Naive thymus-derived CD8-positive, alpha-beta T cell (primary cell): ENCODE measurements around the gene ZNF785. TPM values are rescaled to one million over a fixed set of nuclear protein-coding genes. Genes with fewer than 3 reads are reported as not detected.
"Not testable (repeated sequence)": the region's sequence is repeated elsewhere in the genome, so short reads cannot be mapped to it uniquely, and the experiment has no call there.

Experiments
- ATAC-seq, 2 donors: fragments of 150-1000 bp; cut with Tn5 transposase in 1 of 2; sonication (Bioruptor Pico), chemical (Tn5 transposase) in 1 of 2; 1 replicate in 1 of 2; 2 replicates in 1 of 2; pipeline ENCODE4 v1.10.0; 2021; ENCODE audit warnings: mild to moderate bottlenecking in 2 of 2, moderate library complexity in 2 of 2
- POLR2A ChIA-PET: fragments of 350-600 bp; sonication (Branson Sonifier 250); formaldehyde crosslinking; loops from one replicate; lab custom pipeline; 2021; ENCODE audit warnings: antibody characterized with exemption; lab: Charles Lee
- DNase-seq, 10 donors: peaks; one replicate each; pipeline versions ENCODE4 v3.0.0 to v3.0.0-alpha.2; 2020 to 2022
- H3K27ac Mint-ChIP-seq, 10 donors: one replicate each; pipeline ENCODE4 v1.8.0; 2020 to 2022; ENCODE audit warnings: mild to moderate bottlenecking in 10 of 10, mixed read lengths in 10 of 10, moderate library complexity in 4 of 10, inconsistent platforms in 1 of 10
- H3K27me3 Mint-ChIP-seq, 5 donors: one replicate each; pipeline ENCODE4 v1.8.0; 2021 to 2022; ENCODE audit warnings: mixed read lengths in 5 of 5
- H3K36me3 Mint-ChIP-seq, 3 donors: one replicate each; pipeline ENCODE4 v1.8.0; 2020 to 2022; ENCODE audit warnings: mixed read lengths in 3 of 3, mild to moderate bottlenecking in 2 of 3, inconsistent platforms in 1 of 3
- H3K4me1 Mint-ChIP-seq, 4 donors: one replicate each; pipeline ENCODE4 v1.8.0; 2021 to 2022; ENCODE audit warnings: mixed read lengths in 4 of 4
- H3K4me3 Mint-ChIP-seq, 10 donors: one replicate each; pipeline ENCODE4 v1.8.0; 2020 to 2022; ENCODE audit warnings: mild to moderate bottlenecking in 10 of 10, mixed read lengths in 10 of 10, moderate library complexity in 6 of 10, inconsistent platforms in 1 of 10
- H3K9me3 Mint-ChIP-seq, 9 donors: one replicate each; pipeline ENCODE4 v1.8.0; 2020 to 2022; ENCODE audit warnings: mixed read lengths in 9 of 9, mild to moderate bottlenecking in 3 of 9, inconsistent platforms in 1 of 9, moderate library complexity in 1 of 9
- polyA plus RNA-seq, 3 donors: library from polyadenylated mRNA; unstranded; fragments of 300-500 nt; fragmentation: Illumina TruSeq; gene quantifications; one replicate each; pipeline ENCODE4 v1.2.3, GENCODE V29; 2021
- total RNA-seq, 8 experiments: library from RNA in 2 of 8; stranded (reverse) in 2 of 8; gene quantifications; one replicate each; pipeline ENCODE4 v1.2.3 and lab custom pipeline; 2021 to 2026

ZNF785 gene
- total and polyA plus RNA-seq, 5 experiments from 2014 or later = 1.6 to 23.3 (median 3.5) TPM

- ATAC-seq = no peak
- Mint-ChIP-seq H3K27me3 (no peaks in the 10 kb centered on the region), H3K9me3 (no peaks in the 10 kb centered on the region), H3K27ac (no peak overlapping the region), H3K4me1 (peaks cover 0 to 16% (median 2%) of the 10 kb centered on the region in 4 donors), H3K36me3 (peaks cover 0 to 33% (median 0%) of the 10 kb centered on the region in 3 donors), H3K4me3 (no peak overlapping the region)
- no peak for DNase-seq
- POLR2A ChIA-PET = interaction anchor here (1.8 kb wide), 1 partner anchor 10 kb away, joined by 10 read pairs; the partner anchor contains the start of gene ZNF689
Measured at GRCh38 chr16:30600215-30600614, 14.7 kb upstream of the ZNF785 start.

GRCh38 chr16:30592871-30593270, 7.4 kb upstream of the ZNF785 start:
- POLR2A ChIA-PET = interaction anchor here (1.5 kb wide), 1 partner anchor 58 kb away, joined by 5 read pairs; the partner anchor contains the start of gene ZNF747
- no peak overlapping the region for H3K27ac Mint-ChIP-seq
- H3K36me3 Mint-ChIP-seq = no peaks in the 10 kb centered on the region
- H3K9me3 Mint-ChIP-seq = no peaks in the 10 kb centered on the region
- H3K27me3 Mint-ChIP-seq = no peaks in the 10 kb centered on the region
- ATAC-seq (no peak), DNase-seq (no peak)
- no peaks in the 10 kb centered on the region for H3K4me1 Mint-ChIP-seq
- H3K4me3 Mint-ChIP-seq = no peak overlapping the region

- H3K4me1 Mint-ChIP-seq = peaks cover 0 to 14% (median 7%) of the 10 kb centered on the region in 4 donors
- ATAC-seq, H3K27me3 Mint-ChIP-seq, H3K4me3 Mint-ChIP-seq, H3K9me3 Mint-ChIP-seq, DNase-seq, H3K36me3 Mint-ChIP-seq: not testable (repeated sequence)
- peak overlapping the region in 1 of 10 donors; percentile 8 for H3K27ac Mint-ChIP-seq
- POLR2A ChIA-PET = interaction anchor here (1.1 kb wide), 1 partner anchor 12 kb away, joined by 4 read pairs; no protein-coding TSS in a partner anchor
Measured at GRCh38 chr16:30590869-30591268, 5.4 kb upstream of the ZNF785 start.

- H3K27ac Mint-ChIP-seq, H3K36me3 Mint-ChIP-seq, DNase-seq: not testable (repeated sequence)
Measured at GRCh38 chr16:30589582-30589981, 4.1 kb upstream of the ZNF785 start.

GRCh38 chr16:30588651-30589050, 3.2 kb upstream of the ZNF785 start:
- DNase-seq (no peak), ATAC-seq (no peak)
- POLR2A ChIA-PET = interaction anchor here (0.5 to 1.6 kb wide), 4 partner anchors 16 to 309 kb away, joined by 3 to 6 read pairs (median 4); no protein-coding TSS in a partner anchor
- Mint-ChIP-seq H3K4me3 (no peak overlapping the region), H3K27ac (no peak overlapping the region), H3K27me3 (peaks cover 0 to 1% (median 0%) of the 10 kb centered on the region in 5 donors), H3K36me3 (no peaks in the 10 kb centered on the region), H3K9me3 (no peaks in the 10 kb centered on the region), H3K4me1 (peaks cover 5 to 29% (median 20%) of the 10 kb centered on the region in 4 donors)

More at GRCh38 chr16:30589582-30589981, 4.1 kb upstream of the ZNF785 start:
- peaks cover 5 to 24% (median 16%) of the 10 kb centered on the region in 4 donors for H3K4me1 Mint-ChIP-seq
- POLR2A ChIA-PET, H3K27me3 Mint-ChIP-seq, H3K9me3 Mint-ChIP-seq, H3K4me3 Mint-ChIP-seq, ATAC-seq: not testable (repeated sequence)

GRCh38 chr16:30585022-30585399, 486 bp downstream of the ZNF785 start:
- peaks cover 0 to 16% (median 4%) of the 10 kb centered on the region in 3 donors for H3K36me3 Mint-ChIP-seq
- DNase-seq = no peak
- H3K4me3 Mint-ChIP-seq = peak overlapping the region; percentile 82 to 96 (median 90)
- peaks cover 0 to 1% (median 0%) of the 10 kb centered on the region in 5 donors for H3K27me3 Mint-ChIP-seq
- ATAC-seq = peak; percentile 12 to 23
- no peaks in the 10 kb centered on the region for H3K9me3 Mint-ChIP-seq
- H3K4me1 Mint-ChIP-seq = peaks cover 9 to 48% (median 28%) of the 10 kb centered on the region in 4 donors
- POLR2A ChIA-PET = interaction anchor here (0.5 to 2.7 kb wide), 11 partner anchors 13 to 167 kb away, joined by 3 to 38 read pairs (median 6); partner anchors contain the start of genes FBRS, PRR14, ZNF688 and ZNF689
- H3K27ac Mint-ChIP-seq = peak overlapping the region; percentile 61 to 92 (median 80)

GRCh38 chr16:30582611-30583340, 2.7 kb downstream of the ZNF785 start:
- Mint-ChIP-seq H3K4me3 (peak overlapping the region in 1 of 10 donors; percentile 22), H3K27me3 (peaks cover 0 to 1% (median 0%) of the 10 kb centered on the region in 5 donors), H3K36me3 (peaks cover 0 to 30% (median 4%) of the 10 kb centered on the region in 3 donors), H3K4me1 (peaks cover 9 to 51% (median 28%) of the 10 kb centered on the region in 4 donors), H3K27ac (no peak overlapping the region), H3K9me3 (no peaks in the 10 kb centered on the region)
- POLR2A ChIA-PET = interaction anchor here (1.7 to 3.4 kb wide), 2 partner anchors 11 to 25 kb away, joined by 8 to 18 read pairs; partner anchors contain the start of genes ZNF688 and ZNF764
- no peak for DNase-seq
- no peak for ATAC-seq

GRCh38 chr16:30581457-30581856, 4.0 kb downstream of the ZNF785 start:
- Mint-ChIP-seq H3K36me3 (peaks cover 0 to 30% (median 4%) of the 10 kb centered on the region in 3 donors), H3K4me3 (peak overlapping the region in 1 of 10 donors; percentile 66), H3K27me3 (peaks cover 0 to 1% (median 0%) of the 10 kb centered on the region in 5 donors), H3K27ac (no peak overlapping the region), H3K9me3 (no peaks in the 10 kb centered on the region), H3K4me1 (peaks cover 9 to 42% (median 26%) of the 10 kb centered on the region in 4 donors)
- POLR2A ChIA-PET = interaction anchor here (0.6 to 3.4 kb wide), 3 partner anchors 10 to 142 kb away, joined by 3 to 18 read pairs (median 8); partner anchors contain the start of genes ZNF688 and ZNF764
- ATAC-seq (no peak), DNase-seq (no peak)

GRCh38 chr16:30574678-30575077, 10.8 kb downstream of the ZNF785 start:
- peaks cover 0 to 13% (median 0%) of the 10 kb centered on the region in 3 donors for H3K36me3 Mint-ChIP-seq
- no peaks in the 10 kb centered on the region for H3K27me3 Mint-ChIP-seq
- DNase-seq (no peak), ATAC-seq (no peak)
- H3K4me3 Mint-ChIP-seq = peak overlapping the region in 2 of 10 donors; percentile 0 to 1
- POLR2A ChIA-PET = interaction anchor here (1.0 kb wide), 2 partner anchors 16 to 75 kb away, joined by 3 read pairs; no protein-coding TSS in a partner anchor
- no peaks in the 10 kb centered on the region for H3K9me3 Mint-ChIP-seq
- H3K4me1 Mint-ChIP-seq = peaks cover 11 to 25% (median 18%) of the 10 kb centered on the region in 4 donors
- peak overlapping the region in 2 of 10 donors; percentile 37 to 71 for H3K27ac Mint-ChIP-seq

- no peaks in the 10 kb centered on the region for H3K27me3 Mint-ChIP-seq
- peaks cover 17 to 53% (median 34%) of the 10 kb centered on the region in 4 donors for H3K4me1 Mint-ChIP-seq
- POLR2A ChIA-PET = interaction anchor here (0.5 to 3.1 kb wide), 42 partner anchors 10 to 610 kb away, joined by 3 to 131 read pairs (median 5); partner anchors contain the start of genes ALDOA, CORO1A, DCTPP1 and FBRS
- peak; percentile 84 to 99 (median 96) for DNase-seq
- H3K27ac Mint-ChIP-seq = peak within 1 kb of the TSS; percentile 93 to 99 (median 98)
- peaks cover 0 to 3% (median 0%) of the 10 kb centered on the region in 3 donors for H3K36me3 Mint-ChIP-seq
- peak; percentile 83 to 86 for ATAC-seq
- H3K9me3 Mint-ChIP-seq = no peaks in the 10 kb centered on the region
- peak within 1 kb of the TSS; percentile 82 to 95 (median 92) for H3K4me3 Mint-ChIP-seq
Measured at GRCh38 chr16:30571445-30572322, 13.8 kb downstream of the ZNF785 start, which contains the start of gene ZNF688. Gene ZNF688, minus strand, starts transcription at chr16:30571714. Its CDS starts 85 bp downstream, at chr16:30571629.

- peak overlapping the region; percentile 82 to 93 (median 88) for H3K4me3 Mint-ChIP-seq
- POLR2A ChIA-PET = interaction anchor here (0.5 to 3.1 kb wide), 30 partner anchors 9 to 609 kb away, joined by 3 to 131 read pairs (median 8); partner anchors contain the start of genes DCTPP1, FBRS, ITGAL and PRR14
- H3K36me3 Mint-ChIP-seq = peaks cover 0 to 3% (median 0%) of the 10 kb centered on the region in 3 donors
- no peaks in the 10 kb centered on the region for H3K27me3 Mint-ChIP-seq
- no peak for DNase-seq
- no peak for ATAC-seq
- H3K9me3 Mint-ChIP-seq = no peaks in the 10 kb centered on the region
- H3K4me1 Mint-ChIP-seq = peaks cover 17 to 57% (median 37%) of the 10 kb centered on the region in 4 donors
- H3K27ac Mint-ChIP-seq = peak overlapping the region; percentile 93 to 99 (median 95)
Measured at GRCh38 chr16:30570636-30571444, 14.7 kb downstream of the ZNF785 start.
